HuH-7 (cell line): ENCODE measurements around the gene SMIM9.

Source experiments
- DNase-seq: peaks from one replicate; pipeline ENCODE4 v3.0.0; 2011; ENCODE audit warnings: low spot score

The SMIM9 gene

GRCh38 chrX:154780968-154781367 is 53.5 kb downstream of the SMIM9 start:
- no peak for DNase-seq

GRCh38 chrX:154779261-154779660 is 55.2 kb downstream of the SMIM9 start:
- DNase-seq = no peak

- DNase-seq = no peak
These were observed 57.7 kb downstream of the SMIM9 start for GRCh38 chrX:154776753-154777152.

GRCh38 chrX:154775419-154776349 is 58.8 kb downstream of the SMIM9 start:
- no peak for DNase-seq

GRCh38 chrX:154774622-154775021 is 59.8 kb downstream of the SMIM9 start:
- no peak for DNase-seq
